VCaP (cell line): ENCODE data around the gene MLXIP.

Source experiments
- H3K27ac ChIP-seq: fragments of 450-650 bp; 2 replicates; pipeline ENCODE4 v1.5.1; 2017
- TF ChIP-seq, protein P1 (sequence below): fragments of 450-650 bp; conservative IDR thresholded peaks from 2 replicates; pipeline ENCODE4 v1.5.1; 2017; ENCODE audit warnings: mild to moderate bottlenecking, moderate library complexity

Gene MLXIP

GRCh38 chr12:122087431-122088178 is 9.0 kb downstream of the MLXIP start:
- no peak overlapping the region for H3K27ac ChIP-seq
- TF ChIP-seq, protein P1, sequence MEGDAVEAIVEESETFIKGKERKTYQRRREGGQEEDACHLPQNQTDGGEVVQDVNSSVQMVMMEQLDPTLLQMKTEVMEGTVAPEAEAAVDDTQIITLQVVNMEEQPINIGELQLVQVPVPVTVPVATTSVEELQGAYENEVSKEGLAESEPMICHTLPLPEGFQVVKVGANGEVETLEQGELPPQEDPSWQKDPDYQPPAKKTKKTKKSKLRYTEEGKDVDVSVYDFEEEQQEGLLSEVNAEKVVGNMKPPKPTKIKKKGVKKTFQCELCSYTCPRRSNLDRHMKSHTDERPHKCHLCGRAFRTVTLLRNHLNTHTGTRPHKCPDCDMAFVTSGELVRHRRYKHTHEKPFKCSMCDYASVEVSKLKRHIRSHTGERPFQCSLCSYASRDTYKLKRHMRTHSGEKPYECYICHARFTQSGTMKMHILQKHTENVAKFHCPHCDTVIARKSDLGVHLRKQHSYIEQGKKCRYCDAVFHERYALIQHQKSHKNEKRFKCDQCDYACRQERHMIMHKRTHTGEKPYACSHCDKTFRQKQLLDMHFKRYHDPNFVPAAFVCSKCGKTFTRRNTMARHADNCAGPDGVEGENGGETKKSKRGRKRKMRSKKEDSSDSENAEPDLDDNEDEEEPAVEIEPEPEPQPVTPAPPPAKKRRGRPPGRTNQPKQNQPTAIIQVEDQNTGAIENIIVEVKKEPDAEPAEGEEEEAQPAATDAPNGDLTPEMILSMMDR = no peak

- TF ChIP-seq, protein P1 = no peak
- H3K27ac ChIP-seq = no peak overlapping the region
These were observed 9.7 kb downstream of the MLXIP start for GRCh38 chr12:122088179-122088810.

GRCh38 chr12:122089077-122089476 is 10.5 kb downstream of the MLXIP start:
- no peak overlapping the region for H3K27ac ChIP-seq
- TF ChIP-seq, protein P1 = no peak

GRCh38 chr12:122090759-122091515 is 12.4 kb downstream of the MLXIP start:
- peak overlapping the region; percentile 99; the same call in 1 of the 2 replicates for H3K27ac ChIP-seq
- TF ChIP-seq, protein P1 = no peak

- TF ChIP-seq, protein P1 = no peak
- peak overlapping the region; percentile 99 for H3K27ac ChIP-seq
These were observed 14.7 kb downstream of the MLXIP start for GRCh38 chr12:122093098-122093883.

GRCh38 chr12:122094137-122094734 is 15.7 kb downstream of the MLXIP start:
- H3K27ac ChIP-seq = peak overlapping the region; percentile 99
- TF ChIP-seq, protein P1 = no peak
